ENCODE measurements around the gene AFF1. TPM values are rescaled to one million over a fixed set of nuclear protein-coding genes. Genes with fewer than 3 reads are reported as not detected.
"Not testable (repeated sequence)": the region's sequence is repeated elsewhere in the genome, so short reads cannot be mapped to it uniquely, and the experiment has no call there.

Gene AFF1
- total RNA-seq, 1 experiment from 2014 or later: 6.8 TPM

GRCh38 chr4:87019246-87019791 lies 84.5 kb downstream of the AFF1 start:
- in situ Hi-C loops (cut with HindIII; ENCODE audit: low pct_unique_long_range_greater_than_20kb, low sequenced_read_pairs): no loop called here
- DNase-seq (ENCODE audit: low read depth): no peak

DNA sequence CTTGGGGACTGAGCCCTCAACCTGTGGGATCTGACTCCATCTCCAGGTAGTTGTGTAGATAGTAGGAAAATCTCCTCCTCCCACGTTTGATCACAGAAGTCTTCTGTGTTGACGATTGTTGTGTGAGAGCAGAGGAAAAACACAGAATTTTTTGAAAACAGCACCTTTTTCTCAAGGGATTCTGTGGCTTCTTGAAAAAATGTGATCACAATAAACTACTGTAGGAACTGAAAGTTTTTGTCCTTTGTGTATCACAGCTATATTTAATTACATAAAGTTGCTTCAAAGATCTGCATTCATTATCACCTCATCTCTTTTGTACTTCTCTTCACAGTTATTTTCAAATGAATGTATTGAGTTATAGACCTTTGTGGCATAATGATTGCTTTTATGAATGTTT lies 85.1 kb downstream of the AFF1 start:
- in situ Hi-C loops (cut with HindIII; ENCODE audit: low pct_unique_long_range_greater_than_20kb, low sequenced_read_pairs): no loop called here
- no peak for DNase-seq (ENCODE audit: low read depth)

DNA sequence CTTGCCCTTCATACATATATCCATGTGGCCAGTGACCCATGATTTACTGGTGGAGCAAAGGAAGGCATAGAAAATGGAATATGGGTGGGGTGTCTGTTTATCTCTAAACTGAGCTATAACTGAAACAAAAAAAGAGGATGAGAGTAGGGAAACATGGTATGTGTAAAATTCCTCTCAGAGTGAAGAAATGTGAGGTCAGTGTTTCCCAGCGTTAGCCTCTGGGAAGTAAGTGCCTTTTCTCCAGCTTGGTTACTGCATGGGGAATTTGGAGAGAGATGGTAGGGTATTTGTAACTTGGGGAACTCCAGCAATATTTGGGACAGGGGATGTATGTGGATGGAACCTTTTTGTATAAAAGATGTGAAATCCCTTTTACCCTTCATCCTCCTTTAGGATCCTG lies 89.4 kb downstream of the AFF1 start:
- no peak for DNase-seq (ENCODE audit: low read depth)
- in situ Hi-C loops (cut with HindIII; ENCODE audit: low pct_unique_long_range_greater_than_20kb, low sequenced_read_pairs): no loop called here

DNA sequence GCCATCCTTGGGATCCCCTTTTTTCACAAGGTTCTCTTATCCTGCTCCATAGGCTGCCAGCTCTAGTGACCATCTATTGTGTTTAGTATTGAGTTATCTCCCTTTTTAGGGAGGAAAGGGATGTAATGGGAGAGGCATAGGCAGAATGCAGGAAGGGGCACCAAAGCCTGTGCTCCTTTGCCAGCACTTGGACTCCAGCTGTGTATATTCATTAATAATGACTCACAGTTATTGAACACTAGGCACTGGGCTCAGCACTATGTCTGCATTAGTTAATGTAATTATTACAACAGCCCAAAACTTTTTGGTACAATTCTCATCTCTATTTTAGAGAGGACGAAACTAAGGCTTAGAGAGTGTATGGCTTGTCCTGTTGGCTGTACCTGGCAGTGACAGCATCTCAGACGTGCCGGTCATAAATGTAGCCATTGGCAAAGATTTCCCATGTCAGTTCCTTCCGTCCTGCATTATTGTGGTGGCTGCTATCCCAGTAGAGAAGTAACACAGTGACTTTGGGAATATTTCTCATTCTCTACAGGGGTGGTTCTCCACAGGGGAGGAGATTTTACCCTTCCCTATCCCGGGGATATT lies 90.3 kb downstream of the AFF1 start:
- in situ Hi-C loops (cut with HindIII; ENCODE audit: low pct_unique_long_range_greater_than_20kb, low sequenced_read_pairs): no loop called here
- no peak for DNase-seq (ENCODE audit: low read depth)

DNA sequence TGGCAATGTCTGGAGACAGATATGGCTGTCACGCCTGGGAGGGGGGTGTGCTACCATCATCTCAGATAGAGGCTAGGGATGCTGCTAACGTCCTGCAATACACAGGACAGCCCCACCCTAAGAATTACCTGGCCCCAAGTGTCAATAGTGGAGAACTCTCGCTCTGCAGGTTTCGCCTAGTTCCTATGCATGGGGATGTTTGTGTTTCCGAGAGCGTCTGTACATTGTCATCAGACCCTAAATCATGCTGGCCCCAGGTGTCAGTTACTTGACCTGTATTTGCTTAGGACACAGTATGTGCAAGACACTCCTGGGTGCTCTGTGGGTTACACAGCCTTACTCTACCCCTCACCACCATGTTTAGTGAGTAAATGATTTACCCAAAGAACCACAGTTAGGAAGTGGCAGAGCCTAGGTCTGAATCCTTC lies 90.8 kb downstream of the AFF1 start:
- in situ Hi-C loops (cut with HindIII; ENCODE audit: low pct_unique_long_range_greater_than_20kb, low sequenced_read_pairs): no loop called here
- DNase-seq (ENCODE audit: low read depth): peak; percentile 48

- in situ Hi-C loops (cut with HindIII; ENCODE audit: low pct_unique_long_range_greater_than_20kb, low sequenced_read_pairs): no loop called here
Measured at GRCh38 chr4:87026800-87027495, 92.1 kb downstream of the AFF1 start.

DNA sequence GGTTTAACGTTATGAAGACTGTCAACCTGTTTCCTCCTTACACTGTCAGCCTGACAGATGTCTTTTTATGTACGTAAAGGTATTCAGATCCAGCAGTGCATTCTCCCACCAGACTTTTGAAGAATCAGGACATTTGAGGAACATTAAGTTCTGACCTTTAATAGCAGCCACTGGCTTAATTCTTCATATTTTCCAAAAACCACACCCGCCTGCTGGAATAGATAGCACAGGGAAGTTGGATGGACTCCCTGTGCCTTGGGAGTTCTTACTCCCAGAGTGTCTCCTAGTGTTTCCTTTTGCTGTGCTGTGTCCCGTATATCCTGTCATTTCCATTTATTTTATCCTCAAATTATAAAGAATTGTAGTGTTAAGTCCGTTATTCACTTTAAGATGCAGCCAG lies 94.5 kb downstream of the AFF1 start:
- in situ Hi-C loops (cut with HindIII; ENCODE audit: low pct_unique_long_range_greater_than_20kb, low sequenced_read_pairs): no loop called here
- DNase-seq (ENCODE audit: low read depth): no peak

More at GRCh38 chr4:87026800-87027495, 92.1 kb downstream of the AFF1 start:
- DNase-seq (ENCODE audit: low read depth): no peak

- in situ Hi-C loops (cut with HindIII; ENCODE audit: low pct_unique_long_range_greater_than_20kb, low sequenced_read_pairs): no loop called here
- no peak for DNase-seq (ENCODE audit: low read depth)
Measured at GRCh38 chr4:87030124-87030523, 95.3 kb downstream of the AFF1 start.

- in situ Hi-C loops (cut with HindIII; ENCODE audit: low pct_unique_long_range_greater_than_20kb, low sequenced_read_pairs): no loop called here
- DNase-seq (ENCODE audit: low read depth): no peak
Measured at GRCh38 chr4:87030755-87031441, 96.1 kb downstream of the AFF1 start.

- DNase-seq (ENCODE audit: low read depth): no peak
- in situ Hi-C loops (cut with HindIII; ENCODE audit: low pct_unique_long_range_greater_than_20kb, low sequenced_read_pairs): no loop called here
Measured at GRCh38 chr4:87031920-87032319, 97.1 kb downstream of the AFF1 start.

- no peak for DNase-seq (ENCODE audit: low read depth)
- in situ Hi-C loops (cut with HindIII; ENCODE audit: low pct_unique_long_range_greater_than_20kb, low sequenced_read_pairs): no loop called here
Measured at GRCh38 chr4:87032884-87033533, 98.2 kb downstream of the AFF1 start.

- DNase-seq (ENCODE audit: low read depth): no peak
- in situ Hi-C loops (cut with HindIII; ENCODE audit: low pct_unique_long_range_greater_than_20kb, low sequenced_read_pairs): no loop called here
Measured at GRCh38 chr4:87033902-87034301, 99.1 kb downstream of the AFF1 start.

DNA sequence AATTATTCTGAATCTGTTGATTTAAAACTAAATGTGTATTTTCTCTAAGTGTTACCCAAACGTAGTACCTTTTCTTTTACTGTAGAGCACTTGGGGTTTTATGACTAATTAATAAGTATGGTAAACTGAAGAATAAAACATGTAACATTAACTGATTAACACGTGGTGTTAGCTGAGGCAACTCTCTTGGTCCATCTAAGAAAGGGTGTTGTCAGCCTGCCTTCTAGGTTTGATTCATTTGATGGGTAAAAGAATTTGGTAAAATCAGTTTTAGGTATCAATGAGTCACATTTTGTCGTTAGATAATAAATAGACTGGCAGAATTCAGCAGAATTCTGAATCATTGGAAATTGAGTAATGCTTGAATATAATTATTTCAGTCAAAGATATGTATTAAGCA lies 99.7 kb downstream of the AFF1 start:
- no peak for DNase-seq (ENCODE audit: low read depth)
- in situ Hi-C loops (cut with HindIII; ENCODE audit: low pct_unique_long_range_greater_than_20kb, low sequenced_read_pairs): no loop called here

DNA sequence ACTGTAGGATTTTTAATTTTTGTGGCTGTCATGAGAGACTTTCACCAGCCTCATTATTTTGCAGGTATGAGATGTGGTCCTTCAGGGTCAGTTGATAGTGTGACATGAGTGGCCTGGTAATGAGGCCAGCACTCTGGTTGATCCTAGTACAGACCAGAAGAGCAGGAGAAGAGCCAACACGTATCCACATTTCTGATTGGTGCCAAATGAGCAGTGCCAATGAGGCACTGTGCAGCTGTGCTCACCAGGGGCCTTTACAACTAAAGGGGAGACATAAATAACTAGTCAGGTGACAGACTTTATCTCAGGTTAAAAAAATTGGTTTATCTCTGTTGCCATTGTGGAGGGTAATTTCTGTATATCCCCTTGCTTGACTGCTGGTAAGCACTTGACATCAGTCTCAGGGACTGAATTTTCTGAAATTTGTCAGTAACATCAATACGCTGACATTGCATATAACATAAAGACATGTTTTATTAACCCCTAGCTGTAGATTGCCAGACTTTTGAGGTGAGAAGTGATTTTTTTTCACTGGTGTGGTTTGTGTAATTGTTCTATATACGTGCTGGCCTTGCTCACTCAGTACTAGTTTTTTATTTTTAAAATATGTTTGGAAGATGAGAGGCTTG lies 101.2 kb downstream of the AFF1 start:
- DNase-seq (ENCODE audit: low read depth): no peak
- in situ Hi-C loops (cut with HindIII; ENCODE audit: low pct_unique_long_range_greater_than_20kb, low sequenced_read_pairs): no loop called here

DNA sequence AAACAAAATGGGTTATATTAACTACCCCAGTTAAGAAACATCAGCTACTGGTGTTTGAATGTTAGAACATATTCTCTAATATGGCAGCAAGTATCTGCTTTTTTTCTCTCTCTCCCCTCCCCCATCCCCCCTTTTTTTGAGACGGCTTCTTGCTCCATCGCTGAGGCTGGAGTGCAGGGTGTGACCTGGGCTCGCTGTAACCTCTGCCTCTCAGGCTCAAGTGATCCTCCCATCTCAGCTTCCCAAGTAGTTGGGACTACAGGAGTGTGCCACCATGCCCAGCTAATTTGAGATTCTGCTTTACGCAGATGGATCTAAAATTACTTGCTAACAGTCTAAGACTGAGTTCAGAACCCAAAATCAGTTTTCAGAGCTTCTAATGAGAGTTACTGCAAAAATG lies 101.9 kb downstream of the AFF1 start:
- in situ Hi-C loops (cut with HindIII; ENCODE audit: low pct_unique_long_range_greater_than_20kb, low sequenced_read_pairs): no loop called here
- no peak for DNase-seq (ENCODE audit: low read depth)

- in situ Hi-C loops (cut with HindIII; ENCODE audit: low pct_unique_long_range_greater_than_20kb, low sequenced_read_pairs); DNase-seq (ENCODE audit: low read depth): not testable (repeated sequence)
Measured at GRCh38 chr4:87037171-87037570, 102.4 kb downstream of the AFF1 start.

- DNase-seq (ENCODE audit: low read depth): no peak
- in situ Hi-C loops (cut with HindIII; ENCODE audit: low pct_unique_long_range_greater_than_20kb, low sequenced_read_pairs): no loop called here
Measured at GRCh38 chr4:87037671-87038334, 103.0 kb downstream of the AFF1 start.
